ENCODE measurements around the gene ADD1. TPM values are rescaled to one million over a fixed set of nuclear protein-coding genes. Genes with fewer than 3 reads are reported as not detected.

ADD1 gene
- total RNA-seq, 1 experiment from 2014 or later, result 232 TPM

DNA sequence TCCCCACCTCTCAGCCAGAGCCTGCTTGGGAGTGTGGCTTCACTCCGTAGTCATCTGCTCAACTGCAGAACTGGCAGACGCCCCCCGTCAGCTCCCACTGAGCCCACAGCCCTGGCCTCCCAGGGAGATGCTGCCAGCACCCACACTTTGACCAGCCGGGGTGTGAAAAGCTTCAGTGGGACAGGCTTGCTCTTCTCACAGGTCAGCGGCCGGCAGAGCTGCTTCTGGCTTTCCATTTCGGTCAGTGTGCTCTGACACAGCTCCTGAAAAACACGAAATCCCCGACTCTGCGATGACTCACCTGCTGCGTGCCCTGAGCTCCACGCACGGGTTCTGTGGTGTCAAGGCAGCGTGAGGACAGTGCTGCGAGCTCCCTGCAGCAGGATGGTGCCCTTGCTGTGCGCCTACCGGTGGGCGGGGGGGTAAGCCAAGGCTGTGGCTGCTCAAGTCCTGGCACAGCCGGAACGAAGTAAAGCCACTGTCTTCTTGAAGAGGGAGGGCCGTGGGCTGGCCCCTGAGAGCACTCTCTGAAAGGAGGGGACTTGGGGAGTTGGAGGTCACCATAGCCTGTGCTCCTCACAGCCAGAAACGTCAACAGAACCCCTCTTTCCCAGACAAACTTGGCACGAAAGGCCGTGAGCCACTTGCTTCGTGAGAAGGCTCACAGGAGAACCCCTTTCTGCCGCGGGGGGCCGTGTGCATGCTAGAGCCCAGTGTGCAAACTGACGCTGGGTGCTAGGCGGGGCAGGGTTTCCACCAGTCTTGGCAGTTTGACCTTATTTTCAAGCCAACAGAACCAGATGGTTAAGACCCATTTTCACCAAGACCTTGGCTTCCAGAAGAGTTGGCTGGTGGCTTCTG is 96.0 kb downstream of the ADD1 start:
- Histone ChIP-seq H3K27ac (ENCODE audit: low read depth, low read length, poor library complexity, severe bottlenecking) (no peak overlapping the region), H3K4me1 (ENCODE audit: insufficient read depth, low read length, poor library complexity, severe bottlenecking) (peaks cover 9% of the 10 kb centered on the region), H3K27me3 (replicated peaks; ENCODE audit: insufficient read depth, low read depth, low read length, poor library complexity) (no peaks in the 10 kb centered on the region), H3K36me3 (ENCODE audit: insufficient read depth, low read length, poor library complexity, severe bottlenecking) (peaks cover 64% of the 10 kb centered on the region), H3K9me3 (ENCODE audit: low read depth, low read length, poor library complexity, severe bottlenecking) (no peaks in the 10 kb centered on the region), H3K4me3 (ENCODE audit: low read depth, low read length, poor library complexity, severe bottlenecking) (no peak overlapping the region)
- BruUV-seq (replicated peaks), result no TSS peak
- ChIA-PET POLR2A (ENCODE audit: low non-redundant PET) (no interaction called here), CTCF (no interaction called here)
- intact Hi-C loops (cut with micrococcal nuclease; ENCODE audit: unreplicated experiment), result no loop called here
- no peak for DNase-seq (ENCODE audit: low spot score)
- TF ChIP-seq CTCF (conservative IDR thresholded peaks at IDR 0.05; ENCODE audit: low read depth, low read length), result no peak
- TF ChIP-seq EZH2 (IDR thresholded peaks at IDR 0.05; ENCODE audit: borderline replicate concordance, low read depth, low read length, poor library complexity, severe bottlenecking), result no peak

- DNase-seq (ENCODE audit: low spot score), result no peak
- TF ChIP-seq CTCF (conservative IDR thresholded peaks at IDR 0.05; ENCODE audit: low read depth, low read length) (no peak), EZH2 (IDR thresholded peaks at IDR 0.05; ENCODE audit: borderline replicate concordance, low read depth, low read length, poor library complexity, severe bottlenecking) (no peak)
- CTCF ChIA-PET, result no interaction called here
Observed at GRCh38 chr4:2940267-2941137, 96.9 kb downstream of the ADD1 start.

DNA sequence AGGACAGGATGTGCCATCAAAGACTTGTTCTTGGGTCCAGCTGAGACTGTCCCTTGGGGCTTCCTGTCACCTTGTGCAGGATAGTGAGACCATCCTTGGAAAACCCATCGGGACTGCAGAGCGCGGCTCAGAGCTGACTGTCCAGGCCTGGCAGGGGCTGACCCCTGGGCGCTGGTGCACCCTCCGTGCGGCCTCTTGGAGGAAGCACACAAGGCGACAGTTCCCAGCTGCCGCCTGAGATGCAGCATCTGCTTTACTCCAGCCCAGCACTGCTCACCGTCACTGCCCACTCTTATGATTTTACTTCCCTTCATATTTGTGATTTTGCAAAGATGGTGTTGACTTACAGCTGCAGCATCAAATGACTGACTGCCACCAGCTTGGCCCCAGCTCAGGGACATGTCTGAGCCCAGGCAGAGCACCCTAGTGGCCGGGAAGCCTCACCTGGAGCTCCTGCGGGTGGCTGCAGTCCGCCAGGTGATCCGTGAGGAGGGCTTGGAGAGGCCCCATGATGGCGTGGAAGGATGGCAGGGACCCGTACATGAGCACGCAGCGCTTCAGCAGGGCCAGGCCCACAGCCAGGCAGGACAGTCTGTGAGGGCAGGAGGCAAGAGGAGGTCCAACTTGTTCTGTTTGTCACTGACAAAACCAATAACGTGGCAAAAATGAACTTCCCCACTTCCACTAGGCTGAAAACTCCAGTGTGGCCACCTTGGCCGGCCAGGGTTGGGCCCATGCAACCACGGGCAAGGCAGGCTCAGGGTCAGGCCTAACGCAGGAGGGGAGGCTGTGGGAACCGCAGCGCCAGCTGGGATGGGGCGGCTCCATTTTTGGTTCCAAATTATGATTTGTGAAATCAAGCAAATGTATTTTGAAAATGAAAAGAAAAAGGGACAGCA is 97.7 kb downstream of the ADD1 start:
- H3K9me3 ChIP-seq (ENCODE audit: low read depth, low read length, poor library complexity, severe bottlenecking), result no peaks in the 10 kb centered on the region
- POLR2A ChIA-PET (ENCODE audit: low non-redundant PET), result no interaction called here
- intact Hi-C loops (cut with micrococcal nuclease; ENCODE audit: unreplicated experiment), result no loop called here
- H3K36me3 ChIP-seq (ENCODE audit: insufficient read depth, low read length, poor library complexity, severe bottlenecking), result peaks cover 80% of the 10 kb centered on the region
- H3K27ac ChIP-seq (ENCODE audit: low read depth, low read length, poor library complexity, severe bottlenecking), result no peak overlapping the region
- no peak overlapping the region for H3K4me3 ChIP-seq (ENCODE audit: low read depth, low read length, poor library complexity, severe bottlenecking)
- CTCF ChIA-PET, result no interaction called here
- no peaks in the 10 kb centered on the region for H3K4me1 ChIP-seq (ENCODE audit: insufficient read depth, low read length, poor library complexity, severe bottlenecking)
- no peak for DNase-seq (ENCODE audit: low spot score)
- no peaks in the 10 kb centered on the region for H3K27me3 ChIP-seq (replicated peaks; ENCODE audit: insufficient read depth, low read depth, low read length, poor library complexity)
- BruUV-seq (replicated peaks), result no TSS peak
- no peak for TF ChIP-seq CTCF (conservative IDR thresholded peaks at IDR 0.05; ENCODE audit: low read depth, low read length)
- TF ChIP-seq EZH2 (IDR thresholded peaks at IDR 0.05; ENCODE audit: borderline replicate concordance, low read depth, low read length, poor library complexity, severe bottlenecking), result no peak

More at GRCh38 chr4:2940267-2941137, 96.9 kb downstream of the ADD1 start:
- BruUV-seq (replicated peaks), result no TSS peak
- Histone ChIP-seq H3K36me3 (ENCODE audit: insufficient read depth, low read length, poor library complexity, severe bottlenecking) (peaks cover 73% of the 10 kb centered on the region), H3K27ac (ENCODE audit: low read depth, low read length, poor library complexity, severe bottlenecking) (no peak overlapping the region), H3K9me3 (ENCODE audit: low read depth, low read length, poor library complexity, severe bottlenecking) (no peaks in the 10 kb centered on the region), H3K27me3 (replicated peaks; ENCODE audit: insufficient read depth, low read depth, low read length, poor library complexity) (no peaks in the 10 kb centered on the region), H3K4me1 (ENCODE audit: insufficient read depth, low read length, poor library complexity, severe bottlenecking) (peaks cover 8% of the 10 kb centered on the region), H3K4me3 (ENCODE audit: low read depth, low read length, poor library complexity, severe bottlenecking) (no peak overlapping the region)
- POLR2A ChIA-PET (ENCODE audit: low non-redundant PET), result no interaction called here
- intact Hi-C loops (cut with micrococcal nuclease; ENCODE audit: unreplicated experiment), result no loop called here
